ENCODE data around the gene PPFIA1. TPM values are rescaled to one million over a fixed set of nuclear protein-coding genes. Genes with fewer than 3 reads are reported as not detected.

The PPFIA1 gene
- total RNA-seq, 1 experiment from 2014 or later, result 75.1 TPM

DNA sequence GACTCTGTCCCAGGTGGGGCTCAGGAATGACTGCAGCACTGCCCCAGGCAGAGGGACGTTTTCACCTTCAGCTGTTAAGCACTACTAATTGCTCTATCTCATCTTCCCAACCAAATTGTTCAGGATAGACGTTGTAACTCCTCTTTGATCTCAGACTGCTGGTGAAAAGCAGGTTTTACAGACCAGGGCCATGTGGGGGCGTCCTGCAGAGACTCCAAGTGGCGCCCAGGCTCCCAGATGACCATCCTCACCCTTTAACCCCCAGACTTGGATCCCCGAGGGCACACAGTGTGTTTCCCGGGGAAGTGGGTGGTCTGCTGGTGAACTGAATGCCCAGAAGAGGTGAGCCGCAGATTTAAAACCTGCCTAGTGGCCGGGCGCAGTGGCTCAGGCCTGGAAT lies 43.5 kb upstream of the PPFIA1 start:
- DNase-seq (ENCODE audit: low spot score) (peak; percentile 64), ATAC-seq (peak; percentile 62)
- CTCF ChIA-PET, result interaction anchor here (0.9 to 2.1 kb wide), 3 partner anchors 24 to 84 kb away, joined by 3 to 5 read pairs (median 5); partner anchors contain the start of gene FADD
- H3K27me3 Mint-ChIP-seq (ENCODE audit: low read depth), result no peaks in the 10 kb centered on the region
- no peak for TF ChIP-seq EMX1 (CRISPR knock-in tag; IDR thresholded peaks at IDR 0.05)
- TF ChIP-seq GTF2I (CRISPR knock-in tag; conservative IDR thresholded peaks at IDR 0.05), result no peak
- TF ChIP-seq, protein P1, sequence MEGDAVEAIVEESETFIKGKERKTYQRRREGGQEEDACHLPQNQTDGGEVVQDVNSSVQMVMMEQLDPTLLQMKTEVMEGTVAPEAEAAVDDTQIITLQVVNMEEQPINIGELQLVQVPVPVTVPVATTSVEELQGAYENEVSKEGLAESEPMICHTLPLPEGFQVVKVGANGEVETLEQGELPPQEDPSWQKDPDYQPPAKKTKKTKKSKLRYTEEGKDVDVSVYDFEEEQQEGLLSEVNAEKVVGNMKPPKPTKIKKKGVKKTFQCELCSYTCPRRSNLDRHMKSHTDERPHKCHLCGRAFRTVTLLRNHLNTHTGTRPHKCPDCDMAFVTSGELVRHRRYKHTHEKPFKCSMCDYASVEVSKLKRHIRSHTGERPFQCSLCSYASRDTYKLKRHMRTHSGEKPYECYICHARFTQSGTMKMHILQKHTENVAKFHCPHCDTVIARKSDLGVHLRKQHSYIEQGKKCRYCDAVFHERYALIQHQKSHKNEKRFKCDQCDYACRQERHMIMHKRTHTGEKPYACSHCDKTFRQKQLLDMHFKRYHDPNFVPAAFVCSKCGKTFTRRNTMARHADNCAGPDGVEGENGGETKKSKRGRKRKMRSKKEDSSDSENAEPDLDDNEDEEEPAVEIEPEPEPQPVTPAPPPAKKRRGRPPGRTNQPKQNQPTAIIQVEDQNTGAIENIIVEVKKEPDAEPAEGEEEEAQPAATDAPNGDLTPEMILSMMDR (IDR thresholded peaks at IDR 0.05), result peak; percentile 18; the same call in 1 of the 2 replicates
- TF ChIP-seq, protein P2, sequence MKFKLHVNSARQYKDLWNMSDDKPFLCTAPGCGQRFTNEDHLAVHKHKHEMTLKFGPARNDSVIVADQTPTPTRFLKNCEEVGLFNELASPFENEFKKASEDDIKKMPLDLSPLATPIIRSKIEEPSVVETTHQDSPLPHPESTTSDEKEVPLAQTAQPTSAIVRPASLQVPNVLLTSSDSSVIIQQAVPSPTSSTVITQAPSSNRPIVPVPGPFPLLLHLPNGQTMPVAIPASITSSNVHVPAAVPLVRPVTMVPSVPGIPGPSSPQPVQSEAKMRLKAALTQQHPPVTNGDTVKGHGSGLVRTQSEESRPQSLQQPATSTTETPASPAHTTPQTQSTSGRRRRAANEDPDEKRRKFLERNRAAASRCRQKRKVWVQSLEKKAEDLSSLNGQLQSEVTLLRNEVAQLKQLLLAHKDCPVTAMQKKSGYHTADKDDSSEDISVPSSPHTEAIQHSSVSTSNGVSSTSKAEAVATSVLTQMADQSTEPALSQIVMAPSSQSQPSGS (CRISPR knock-in tag; IDR thresholded peaks at IDR 0.05; ENCODE audit: borderline replicate concordance, low read depth), result no peak
- TF ChIP-seq, protein P3, sequence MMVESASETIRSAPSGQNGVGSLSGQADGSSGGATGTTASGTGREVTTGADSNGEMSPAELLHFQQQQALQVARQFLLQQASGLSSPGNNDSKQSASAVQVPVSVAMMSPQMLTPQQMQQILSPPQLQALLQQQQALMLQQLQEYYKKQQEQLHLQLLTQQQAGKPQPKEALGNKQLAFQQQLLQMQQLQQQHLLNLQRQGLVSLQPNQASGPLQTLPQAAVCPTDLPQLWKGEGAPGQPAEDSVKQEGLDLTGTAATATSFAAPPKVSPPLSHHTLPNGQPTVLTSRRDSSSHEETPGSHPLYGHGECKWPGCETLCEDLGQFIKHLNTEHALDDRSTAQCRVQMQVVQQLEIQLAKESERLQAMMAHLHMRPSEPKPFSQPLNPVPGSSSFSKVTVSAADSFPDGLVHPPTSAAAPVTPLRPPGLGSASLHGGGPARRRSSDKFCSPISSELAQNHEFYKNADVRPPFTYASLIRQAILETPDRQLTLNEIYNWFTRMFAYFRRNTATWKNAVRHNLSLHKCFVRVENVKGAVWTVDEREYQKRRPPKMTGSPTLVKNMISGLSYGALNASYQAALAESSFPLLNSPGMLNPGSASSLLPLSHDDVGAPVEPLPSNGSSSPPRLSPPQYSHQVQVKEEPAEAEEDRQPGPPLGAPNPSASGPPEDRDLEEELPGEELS (CRISPR knock-in tag; IDR thresholded peaks at IDR 0.05), result 0 out of 2 replicates have a peak, but pooled peaks have one; percentile 7
- peak; percentile 34; the same call in 1 of the 2 replicates for TF ChIP-seq USF1 (CRISPR knock-in tag; IDR thresholded peaks at IDR 0.05)
- no peak for TF ChIP-seq ARID4B (CRISPR knock-in tag; IDR thresholded peaks at IDR 0.05; ENCODE audit: borderline replicate concordance)
- no peak for TF ChIP-seq CREB1 (CRISPR knock-in tag; IDR thresholded peaks at IDR 0.05)
- TF ChIP-seq ZNF219 (CRISPR knock-in tag; IDR thresholded peaks at IDR 0.05; ENCODE audit: borderline replicate concordance), result no peak
- TF ChIP-seq NR2C2 (CRISPR knock-in tag; IDR thresholded peaks at IDR 0.05), result no peak
- TF ChIP-seq, protein P4, sequence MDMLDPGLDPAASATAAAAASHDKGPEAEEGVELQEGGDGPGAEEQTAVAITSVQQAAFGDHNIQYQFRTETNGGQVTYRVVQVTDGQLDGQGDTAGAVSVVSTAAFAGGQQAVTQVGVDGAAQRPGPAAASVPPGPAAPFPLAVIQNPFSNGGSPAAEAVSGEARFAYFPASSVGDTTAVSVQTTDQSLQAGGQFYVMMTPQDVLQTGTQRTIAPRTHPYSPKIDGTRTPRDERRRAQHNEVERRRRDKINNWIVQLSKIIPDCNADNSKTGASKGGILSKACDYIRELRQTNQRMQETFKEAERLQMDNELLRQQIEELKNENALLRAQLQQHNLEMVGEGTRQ (CRISPR knock-in tag; IDR thresholded peaks at IDR 0.05), result peak; percentile 57; the same call in 1 of the 2 replicates
- TF ChIP-seq NFE2L1 (CRISPR knock-in tag; IDR thresholded peaks at IDR 0.05), result no peak
- no peak for TF ChIP-seq IRF1 (CRISPR knock-in tag; IDR thresholded peaks at IDR 0.05)
- no peak for TF ChIP-seq CREM (CRISPR knock-in tag; IDR thresholded peaks at IDR 0.05)
- TF ChIP-seq, protein P5, sequence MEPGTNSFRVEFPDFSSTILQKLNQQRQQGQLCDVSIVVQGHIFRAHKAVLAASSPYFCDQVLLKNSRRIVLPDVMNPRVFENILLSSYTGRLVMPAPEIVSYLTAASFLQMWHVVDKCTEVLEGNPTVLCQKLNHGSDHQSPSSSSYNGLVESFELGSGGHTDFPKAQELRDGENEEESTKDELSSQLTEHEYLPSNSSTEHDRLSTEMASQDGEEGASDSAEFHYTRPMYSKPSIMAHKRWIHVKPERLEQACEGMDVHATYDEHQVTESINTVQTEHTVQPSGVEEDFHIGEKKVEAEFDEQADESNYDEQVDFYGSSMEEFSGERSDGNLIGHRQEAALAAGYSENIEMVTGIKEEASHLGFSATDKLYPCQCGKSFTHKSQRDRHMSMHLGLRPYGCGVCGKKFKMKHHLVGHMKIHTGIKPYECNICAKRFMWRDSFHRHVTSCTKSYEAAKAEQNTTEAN (CRISPR knock-in tag; IDR thresholded peaks at IDR 0.05), result no peak
- peaks cover 21% of the 10 kb centered on the region for H3K4me1 Mint-ChIP-seq
- peaks cover under 1% of the 10 kb centered on the region; the same call in 1 of the 2 replicates for H3K36me3 Mint-ChIP-seq
- H3K27ac Mint-ChIP-seq, result no peak overlapping the region
- H3K9me3 Mint-ChIP-seq, result no peaks in the 10 kb centered on the region
- POLR2A ChIA-PET, result no interaction called here
- no peak overlapping the region for H3K4me3 Mint-ChIP-seq

All from WTC11 (cell line).